AG10803 (cell line): Measurements from ENCODE around the gene SMAD6.

ENCODE experiments used
- DNase-seq: peaks from one replicate; pipeline ENCODE4 v3.0.0; 2010; ENCODE audit warnings: low read depth
- H3K4me3 ChIP-seq: 2 replicates; pipeline ENCODE4 v1.5.1; 2011; ENCODE audit warnings: mild to moderate bottlenecking, low read length, control low read depth
- CTCF ChIP-seq: conservative IDR thresholded peaks from 2 replicates; pipeline ENCODE4 v1.5.1; 2011; ENCODE audit warnings: mild to moderate bottlenecking, low read length, control low read depth, inconsistent platforms

The SMAD6 gene

GRCh38 chr15:66696770-66697169 lies 5.3 kb upstream of the SMAD6 start:
- no peak overlapping the region for H3K4me3 ChIP-seq
- TF ChIP-seq CTCF, result no peak
- no peak for DNase-seq

- peak; percentile 82 for DNase-seq
These were observed 3.6 kb upstream of the SMAD6 start for GRCh38 chr15:66698318-66698961.

GRCh38 chr15:66698971-66699370 lies 3.1 kb upstream of the SMAD6 start:
- no peak for TF ChIP-seq CTCF
- H3K4me3 ChIP-seq, result no peak overlapping the region
- no peak for DNase-seq

More at GRCh38 chr15:66698318-66698961, 3.6 kb upstream of the SMAD6 start:
- no peak overlapping the region for H3K4me3 ChIP-seq
- peak; percentile 89 for TF ChIP-seq CTCF

GRCh38 chr15:66700412-66700801 lies 1.6 kb upstream of the SMAD6 start:
- TF ChIP-seq CTCF, result no peak
- H3K4me3 ChIP-seq, result peak overlapping the region; percentile 64
- no peak for DNase-seq

- DNase-seq, result peak; percentile 94
- TF ChIP-seq CTCF, result no peak
These were observed 1.1 kb upstream of the SMAD6 start for GRCh38 chr15:66700802-66701421.

GRCh38 chr15:66701422-66702034 lies 508 bp upstream of the SMAD6 start:
- no peak for TF ChIP-seq CTCF
- DNase-seq, result no peak
- H3K4me3 ChIP-seq, result peak overlapping the region; percentile 70

More at GRCh38 chr15:66700802-66701421, 1.1 kb upstream of the SMAD6 start:
- peak overlapping the region; percentile 70 for H3K4me3 ChIP-seq
